ENCODE data around the gene WDR64.

Gene WDR64

GRCh38 chr1:241607497-241607896 lies 44.6 kb upstream of the WDR64 start:
- no peak for DNase-seq
- no peaks in the 10 kb centered on the region for H3K79me1 ChIP-seq (ENCODE audit: low read length)
- H3K9ac ChIP-seq (ENCODE audit: low read length): no peak overlapping the region
- peaks cover 4 to 9% of the 10 kb centered on the region in 2 experiments for H3K36me3 ChIP-seq (ENCODE audit: control insufficient read depth in 1 of 2, insufficient read depth in 2 of 2, low read length in 2 of 2)
- H2BK120ac ChIP-seq (ENCODE audit: insufficient read depth, low read length, poor library complexity): no peak overlapping the region
- H3K9me3 ChIP-seq (ENCODE audit: insufficient read depth, low read depth, low read length): no peaks in the 10 kb centered on the region
- H4K8ac ChIP-seq (ENCODE audit: low read depth, low read length): no peak overlapping the region
- H3K4me3 ChIP-seq (ENCODE audit: low read depth, low read length): no peak overlapping the region
- no peak overlapping the region for H4K12ac ChIP-seq (ENCODE audit: low read depth, low read length)
- H3K4ac ChIP-seq (ENCODE audit: low read depth, low read length): no peak overlapping the region
- H2BK12ac ChIP-seq (ENCODE audit: low read length): no peak overlapping the region
- peaks cover 0 to 5% of the 10 kb centered on the region in 2 experiments for H3K4me1 ChIP-seq (ENCODE audit: control insufficient read depth in 1 of 2, insufficient read depth in 2 of 2, low read length in 2 of 2)
- H3K23ac ChIP-seq (ENCODE audit: low read length): no peak overlapping the region
- H3K4me2 ChIP-seq (ENCODE audit: low read length): no peak overlapping the region
- no peak overlapping the region for H3K18ac ChIP-seq (ENCODE audit: low read length)
- no peak overlapping the region for H4K91ac ChIP-seq (ENCODE audit: low read depth, low read length)
- no peak overlapping the region for H3K14ac ChIP-seq (ENCODE audit: low read length)
- no peak overlapping the region for H2AFZ ChIP-seq (ENCODE audit: insufficient read depth, low read length, poor library complexity)
- H3K27me3 ChIP-seq (ENCODE audit: insufficient read depth, low read length): no peaks in the 10 kb centered on the region
- no peaks in the 10 kb centered on the region for H3K79me2 ChIP-seq (ENCODE audit: control insufficient read depth, insufficient read depth, low read length, poor library complexity)
- H2AK5ac ChIP-seq (ENCODE audit: low read length): no peak overlapping the region
- H2BK5ac ChIP-seq (ENCODE audit: low read depth, low read length, poor library complexity): no peak overlapping the region
- no peak overlapping the region for H3K27ac ChIP-seq (ENCODE audit: low read depth, low read length)

DNA sequence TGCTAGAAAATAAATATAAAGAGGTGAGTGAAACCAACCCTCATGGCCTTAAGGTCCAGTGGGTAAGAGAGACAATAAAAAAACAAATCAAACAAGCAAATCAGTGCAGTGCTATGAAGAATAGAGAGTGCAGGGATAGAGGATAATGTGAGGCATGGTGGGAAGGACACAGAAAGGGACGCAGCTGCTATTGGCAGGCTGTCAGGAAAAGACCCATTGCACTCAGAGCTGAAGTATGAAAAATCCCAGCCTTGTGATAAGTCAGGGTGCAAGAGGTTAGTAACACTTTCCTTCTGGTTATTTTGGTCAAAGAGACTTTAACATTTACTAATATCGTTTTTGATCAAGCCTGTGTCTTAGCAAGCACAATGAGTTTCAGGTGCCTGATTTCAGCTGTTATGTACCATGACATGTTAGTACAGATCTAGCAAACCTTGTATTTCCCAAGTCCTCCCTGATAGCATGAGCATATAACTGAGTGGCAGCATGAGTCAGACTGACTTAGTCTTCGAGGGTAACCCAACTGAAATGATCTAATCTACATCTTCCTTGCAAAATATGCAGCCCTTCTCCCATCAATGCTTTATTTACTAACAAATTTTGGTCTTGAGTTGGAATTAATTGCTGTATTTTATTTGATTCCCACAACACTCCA lies 43.6 kb upstream of the WDR64 start:
- Histone ChIP-seq H3K18ac (ENCODE audit: low read length) (no peak overlapping the region), H3K36me3 (ENCODE audit: control insufficient read depth in 1 of 2, insufficient read depth in 2 of 2, low read length in 2 of 2) (peaks cover 4 to 9% of the 10 kb centered on the region in 2 experiments), H3K4me3 (ENCODE audit: low read depth, low read length) (no peak overlapping the region), H3K79me1 (ENCODE audit: low read length) (no peaks in the 10 kb centered on the region), H3K27me3 (ENCODE audit: insufficient read depth, low read length) (no peaks in the 10 kb centered on the region), H3K9ac (ENCODE audit: low read length) (no peak overlapping the region), H2AK5ac (ENCODE audit: low read length) (no peak overlapping the region), H3K4me2 (ENCODE audit: low read length) (no peak overlapping the region), H4K8ac (ENCODE audit: low read depth, low read length) (no peak overlapping the region), H4K91ac (ENCODE audit: low read depth, low read length) (no peak overlapping the region), H3K27ac (ENCODE audit: low read depth, low read length) (no peak overlapping the region), H3K14ac (ENCODE audit: low read length) (no peak overlapping the region), H2AFZ (ENCODE audit: insufficient read depth, low read length, poor library complexity) (no peak overlapping the region), H3K4ac (ENCODE audit: low read depth, low read length) (no peak overlapping the region), H3K23ac (ENCODE audit: low read length) (no peak overlapping the region), H3K9me3 (ENCODE audit: insufficient read depth, low read depth, low read length) (no peaks in the 10 kb centered on the region), H2BK12ac (ENCODE audit: low read length) (no peak overlapping the region), H3K79me2 (ENCODE audit: control insufficient read depth, insufficient read depth, low read length, poor library complexity) (no peaks in the 10 kb centered on the region), H2BK5ac (ENCODE audit: low read depth, low read length, poor library complexity) (no peak overlapping the region), H3K4me1 (ENCODE audit: control insufficient read depth in 1 of 2, insufficient read depth in 2 of 2, low read length in 2 of 2) (peaks cover 0 to 8% of the 10 kb centered on the region in 2 experiments), H4K12ac (ENCODE audit: low read depth, low read length) (no peak overlapping the region), H2BK120ac (ENCODE audit: insufficient read depth, low read length, poor library complexity) (no peak overlapping the region)
- DNase-seq: no peak
- no CpG with 5 or more reads among the region's 3 CpGs for WGBS (ENCODE audit: extremely low coverage, insufficient coverage, insufficient read length)

DNA sequence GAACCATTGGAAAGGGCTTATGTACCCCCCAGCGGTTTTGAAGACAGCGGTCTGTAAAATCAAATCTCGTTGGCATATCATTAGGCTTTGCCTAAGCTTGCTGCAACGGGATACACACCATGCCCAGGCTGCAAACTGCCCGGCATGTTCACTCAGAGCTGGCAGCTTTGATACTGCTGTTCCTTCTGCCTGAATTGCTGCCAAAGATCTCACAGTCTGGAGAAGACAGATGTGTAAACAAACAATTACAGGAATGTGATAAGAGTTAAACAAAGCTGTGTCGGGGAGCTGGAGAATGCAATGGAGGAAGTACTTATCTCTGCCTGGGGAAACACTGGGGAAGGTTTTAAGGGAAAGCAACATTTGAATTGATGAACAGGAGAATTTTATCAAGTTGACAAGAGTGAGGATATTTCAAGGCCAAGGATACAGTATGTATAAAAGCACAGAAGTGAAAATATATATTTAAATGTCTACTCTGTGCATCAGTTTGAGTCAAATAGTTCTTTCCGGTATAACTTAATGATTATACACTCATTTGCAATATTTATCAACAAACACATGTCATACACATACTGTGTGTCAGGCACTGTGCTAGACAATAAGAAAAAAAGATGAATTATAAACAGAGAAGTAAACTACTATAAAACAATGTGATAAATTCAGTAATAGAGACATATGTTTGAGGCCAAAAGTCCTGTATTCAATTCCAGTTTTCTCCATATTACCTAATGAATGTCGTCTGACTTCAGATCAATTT lies 41.8 kb upstream of the WDR64 start:
- Histone ChIP-seq H2BK120ac (ENCODE audit: insufficient read depth, low read length, poor library complexity) (no peak overlapping the region), H3K4me2 (ENCODE audit: low read length) (no peak overlapping the region), H3K9ac (ENCODE audit: low read length) (no peak overlapping the region), H3K4me3 (ENCODE audit: low read depth, low read length) (no peak overlapping the region), H3K36me3 (ENCODE audit: control insufficient read depth in 1 of 2, insufficient read depth in 2 of 2, low read length in 2 of 2) (peaks cover 0 to 1% of the 10 kb centered on the region in 2 experiments), H3K27ac (ENCODE audit: low read depth, low read length) (no peak overlapping the region), H4K8ac (ENCODE audit: low read depth, low read length) (no peak overlapping the region), H3K27me3 (ENCODE audit: insufficient read depth, low read length) (no peaks in the 10 kb centered on the region), H2AK5ac (ENCODE audit: low read length) (no peak overlapping the region), H2AFZ (ENCODE audit: insufficient read depth, low read length, poor library complexity) (no peak overlapping the region), H3K9me3 (ENCODE audit: insufficient read depth, low read depth, low read length) (no peaks in the 10 kb centered on the region), H3K79me2 (ENCODE audit: control insufficient read depth, insufficient read depth, low read length, poor library complexity) (no peaks in the 10 kb centered on the region), H3K79me1 (ENCODE audit: low read length) (no peaks in the 10 kb centered on the region), H2BK5ac (ENCODE audit: low read depth, low read length, poor library complexity) (no peak overlapping the region), H4K12ac (ENCODE audit: low read depth, low read length) (no peak overlapping the region), H3K23ac (ENCODE audit: low read length) (no peak overlapping the region), H3K18ac (ENCODE audit: low read length) (no peak overlapping the region), H3K4me1 (ENCODE audit: control insufficient read depth in 1 of 2, insufficient read depth in 2 of 2, low read length in 2 of 2) (peaks cover 0 to 8% of the 10 kb centered on the region in 2 experiments), H4K91ac (ENCODE audit: low read depth, low read length) (no peak overlapping the region), H2BK12ac (ENCODE audit: low read length) (no peak overlapping the region), H3K4ac (ENCODE audit: low read depth, low read length) (no peak overlapping the region), H3K14ac (ENCODE audit: low read length) (no peak overlapping the region)
- DNase-seq: no peak
- no CpG with 5 or more reads among the region's 8 CpGs for WGBS (ENCODE audit: extremely low coverage, insufficient coverage, insufficient read length)

GRCh38 chr1:241611063-241611462 lies 41.0 kb upstream of the WDR64 start:
- Histone ChIP-seq H3K4me1 (ENCODE audit: control insufficient read depth in 1 of 2, insufficient read depth in 2 of 2, low read length in 2 of 2) (peaks cover 0 to 4% of the 10 kb centered on the region in 2 experiments), H3K36me3 (ENCODE audit: control insufficient read depth in 1 of 2, insufficient read depth in 2 of 2, low read length in 2 of 2) (peaks cover 1 to 3% of the 10 kb centered on the region in 2 experiments), H2AFZ (ENCODE audit: insufficient read depth, low read length, poor library complexity) (no peak overlapping the region), H3K4me3 (ENCODE audit: low read depth, low read length) (no peak overlapping the region), H3K9ac (ENCODE audit: low read length) (no peak overlapping the region), H4K8ac (ENCODE audit: low read depth, low read length) (no peak overlapping the region), H2AK5ac (ENCODE audit: low read length) (no peak overlapping the region), H2BK5ac (ENCODE audit: low read depth, low read length, poor library complexity) (no peak overlapping the region), H2BK12ac (ENCODE audit: low read length) (no peak overlapping the region), H3K14ac (ENCODE audit: low read length) (no peak overlapping the region), H3K9me3 (ENCODE audit: insufficient read depth, low read depth, low read length) (no peaks in the 10 kb centered on the region), H3K4ac (ENCODE audit: low read depth, low read length) (no peak overlapping the region), H3K23ac (ENCODE audit: low read length) (no peak overlapping the region), H3K18ac (ENCODE audit: low read length) (no peak overlapping the region), H3K4me2 (ENCODE audit: low read length) (no peak overlapping the region), H3K27me3 (ENCODE audit: insufficient read depth, low read length) (no peaks in the 10 kb centered on the region), H3K79me2 (ENCODE audit: control insufficient read depth, insufficient read depth, low read length, poor library complexity) (no peaks in the 10 kb centered on the region), H4K12ac (ENCODE audit: low read depth, low read length) (no peak overlapping the region), H4K91ac (ENCODE audit: low read depth, low read length) (no peak overlapping the region), H2BK120ac (ENCODE audit: insufficient read depth, low read length, poor library complexity) (no peak overlapping the region), H3K79me1 (ENCODE audit: low read length) (no peaks in the 10 kb centered on the region), H3K27ac (ENCODE audit: low read depth, low read length) (no peak overlapping the region)
- WGBS (ENCODE audit: extremely low coverage, insufficient coverage, insufficient read length): no CpG with 5 or more reads among the region's 3 CpGs
- peak; percentile 69 to 94 for DNase-seq

All from trophoblast cell (in vitro differentiated cells and primary cell).